NCI-H2196 (cell line): Measurements from ENCODE around the gene ATP13A2.

ENCODE experiments used
- DNase-seq: peaks from one replicate; lab custom pipeline; 2025; ENCODE audit not compliant: unreplicated experiment; lab: John Stamatoyannopoulos, UW

ATP13A2 gene

DNA sequence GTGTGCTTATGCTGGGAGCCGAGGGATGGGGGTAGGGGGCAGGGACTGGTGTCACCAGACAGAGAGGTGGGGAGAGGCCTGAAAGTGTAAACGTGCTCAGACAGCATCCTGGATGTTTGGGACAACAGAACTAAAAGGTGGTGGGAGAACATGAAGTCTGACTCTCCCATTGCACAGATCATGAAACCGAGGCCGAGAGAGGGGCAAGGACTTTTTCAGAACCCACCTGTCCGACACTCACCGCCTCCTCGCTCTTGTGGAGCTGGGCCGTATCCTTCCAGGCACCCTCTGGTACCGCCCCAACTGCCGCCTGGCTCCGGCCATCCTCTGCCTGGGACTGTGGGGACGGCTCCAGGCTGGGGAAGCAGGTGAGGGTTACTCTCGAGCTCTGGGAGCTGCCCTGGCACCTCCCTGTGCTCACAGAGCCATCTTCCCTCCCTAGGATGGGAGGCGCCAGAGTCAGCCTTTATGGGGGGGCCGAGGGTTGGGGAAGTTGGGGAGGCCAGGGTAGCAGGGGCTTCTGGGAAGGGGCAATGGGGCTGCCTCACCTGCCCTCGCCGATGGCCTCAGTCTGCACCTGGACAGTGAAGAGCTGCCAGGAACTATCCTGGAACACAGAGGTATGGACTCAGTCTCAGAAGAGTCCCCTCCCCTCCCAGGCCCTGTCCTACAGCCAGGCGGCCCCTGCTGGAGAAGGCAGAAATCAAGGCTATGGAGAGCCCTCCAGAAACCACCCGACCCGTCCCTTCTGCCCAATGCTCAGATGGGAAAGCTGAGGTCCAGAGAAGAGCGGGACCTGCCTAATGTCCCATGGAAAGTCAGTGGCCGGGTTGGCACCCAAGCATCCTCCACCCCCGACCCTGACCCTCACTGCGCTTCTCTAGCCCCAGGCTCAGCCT is 7.0 kb downstream of the ATP13A2 start:
- DNase-seq, result no peak

DNA sequence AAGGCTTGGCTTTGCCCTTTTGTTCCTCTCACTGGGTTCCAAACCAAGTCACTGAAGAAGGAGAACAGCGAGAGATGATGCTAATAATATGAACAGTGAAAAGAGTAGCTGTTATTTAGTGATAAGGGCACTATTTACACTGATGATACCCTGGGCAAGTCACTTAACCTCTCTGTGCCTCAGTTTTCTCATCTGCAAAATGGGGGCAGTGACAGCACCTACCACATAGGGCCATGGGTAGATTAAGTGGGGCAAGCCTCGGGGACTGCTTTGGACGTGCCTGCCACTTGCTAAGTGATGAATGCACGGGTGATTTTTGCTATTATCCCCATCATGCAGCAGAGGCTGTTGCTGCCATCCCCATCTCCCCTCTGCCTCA is 9.2 kb downstream of the ATP13A2 start:
- DNase-seq, result no peak

DNA sequence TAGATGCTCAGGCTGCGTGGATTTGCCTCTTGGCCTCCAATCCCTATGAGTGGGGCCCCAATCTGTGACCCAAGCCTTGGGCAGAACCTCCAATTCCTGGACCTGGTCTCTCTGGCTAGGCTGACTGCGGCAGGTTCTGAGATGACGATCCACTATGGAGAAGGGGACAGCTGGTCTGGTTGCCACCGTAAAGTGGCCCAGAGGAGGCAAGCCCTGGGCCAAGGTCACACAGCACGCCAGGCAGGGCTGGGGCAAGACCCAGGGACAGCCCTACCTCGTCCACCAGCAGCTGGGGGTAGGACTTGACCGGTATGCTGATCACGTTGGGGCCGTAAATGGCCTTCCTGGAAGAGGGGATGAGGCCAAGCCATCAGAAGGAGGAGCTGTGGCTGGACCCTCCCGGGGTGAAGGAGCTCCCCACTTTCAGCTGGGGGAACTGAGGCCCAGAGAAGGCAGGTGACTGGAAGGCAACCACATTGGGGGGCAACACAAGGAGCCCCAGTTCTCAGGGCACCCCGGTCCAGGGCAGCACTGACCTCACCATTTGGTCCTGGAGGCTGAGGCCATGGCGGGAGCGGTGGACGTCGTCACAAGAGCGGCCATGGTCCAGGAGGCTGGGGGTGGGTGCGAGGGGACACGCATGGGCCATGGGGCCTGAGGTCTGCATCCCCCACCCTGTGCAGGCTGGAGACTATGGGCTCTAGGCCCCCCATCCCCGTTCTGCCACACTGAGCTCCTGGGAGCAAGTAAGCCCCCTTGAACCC is 9.8 kb downstream of the ATP13A2 start:
- no peak for DNase-seq

DNA sequence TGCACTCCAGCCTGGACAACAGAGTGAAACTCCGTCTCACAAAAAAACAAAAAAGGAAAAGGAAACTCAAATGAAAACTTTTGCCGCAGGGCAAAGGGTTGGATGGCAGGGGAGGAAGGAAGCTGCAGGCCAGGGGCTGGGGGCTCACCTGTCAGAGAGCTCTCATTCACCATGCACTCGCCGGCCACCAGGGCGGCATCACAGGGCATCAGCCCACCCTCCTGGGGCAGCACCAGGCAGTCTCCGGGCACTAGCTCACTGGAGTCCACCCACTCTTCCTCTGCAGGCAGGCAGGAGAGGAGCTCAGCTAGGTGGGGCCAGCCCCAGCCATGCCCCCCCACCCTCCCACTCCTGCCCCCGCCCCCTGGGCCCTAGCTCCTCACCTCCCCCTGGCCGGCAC is 11.9 kb downstream of the ATP13A2 start:
- DNase-seq, result no peak

DNA sequence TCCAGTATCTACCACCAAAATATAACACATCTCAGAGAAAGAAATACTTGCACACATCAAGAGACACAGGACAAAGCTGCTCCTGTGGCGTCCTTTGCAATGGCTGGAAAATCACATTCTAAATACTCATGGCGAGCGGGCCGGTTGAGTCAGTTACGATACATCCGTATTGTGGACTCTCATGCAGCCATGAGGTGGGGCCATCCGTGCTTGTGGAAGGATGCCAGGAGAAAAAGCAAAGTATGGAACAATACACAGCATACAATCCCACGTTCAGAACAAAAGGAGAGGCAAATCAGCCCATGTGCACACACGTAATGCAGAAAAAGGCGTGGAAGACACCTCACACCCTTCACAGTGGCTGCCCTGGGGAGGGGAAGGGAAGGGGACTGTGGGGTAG is 13.1 kb downstream of the ATP13A2 start:
- DNase-seq, result no peak

DNA sequence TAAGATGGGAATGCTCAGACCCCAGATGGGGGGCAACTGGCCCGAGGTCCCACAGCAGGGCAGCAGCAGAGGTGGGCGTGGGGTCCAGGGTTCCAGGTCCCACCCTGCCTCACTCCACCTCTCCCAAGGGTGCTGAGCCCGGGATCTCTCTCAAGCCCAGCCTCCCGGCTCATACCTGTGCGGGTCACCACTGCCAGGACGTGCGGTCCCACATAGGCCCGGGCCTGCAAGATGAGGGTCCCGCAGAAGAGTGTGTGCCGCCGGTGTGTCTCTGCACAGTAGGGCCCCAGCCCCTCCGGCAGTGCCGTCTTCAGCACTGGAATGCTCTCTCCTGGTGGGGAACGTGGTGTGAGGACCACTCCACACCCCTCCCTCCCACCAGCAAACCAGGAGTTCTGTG is 14.9 kb downstream of the ATP13A2 start:
- DNase-seq, result no peak

DNA sequence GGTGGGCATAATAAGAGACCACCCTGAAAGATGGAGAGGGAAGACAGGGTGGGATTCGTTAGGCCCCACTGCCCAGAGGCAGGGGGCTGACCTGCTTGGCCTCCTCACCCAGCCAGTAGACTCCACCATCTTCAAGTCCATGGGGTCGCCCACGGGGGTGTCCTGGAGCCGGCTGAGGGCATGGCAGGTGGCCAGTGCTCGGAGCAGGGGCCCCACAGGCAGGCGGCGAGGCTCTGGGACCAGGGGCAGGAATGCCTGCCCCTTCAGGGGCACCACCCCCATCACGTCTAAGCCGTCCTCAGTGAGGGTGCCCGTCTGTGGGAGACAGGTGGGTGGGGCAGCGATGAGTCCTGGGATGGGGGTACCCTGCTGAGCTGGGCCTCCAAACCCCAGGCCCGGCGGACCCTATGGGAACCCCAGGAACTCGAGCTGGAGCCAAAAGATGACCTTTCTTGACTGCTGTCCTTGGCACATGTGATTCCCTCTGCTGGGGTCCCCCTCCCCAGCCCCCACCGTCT is 18.1 kb downstream of the ATP13A2 start:
- no peak for DNase-seq

DNA sequence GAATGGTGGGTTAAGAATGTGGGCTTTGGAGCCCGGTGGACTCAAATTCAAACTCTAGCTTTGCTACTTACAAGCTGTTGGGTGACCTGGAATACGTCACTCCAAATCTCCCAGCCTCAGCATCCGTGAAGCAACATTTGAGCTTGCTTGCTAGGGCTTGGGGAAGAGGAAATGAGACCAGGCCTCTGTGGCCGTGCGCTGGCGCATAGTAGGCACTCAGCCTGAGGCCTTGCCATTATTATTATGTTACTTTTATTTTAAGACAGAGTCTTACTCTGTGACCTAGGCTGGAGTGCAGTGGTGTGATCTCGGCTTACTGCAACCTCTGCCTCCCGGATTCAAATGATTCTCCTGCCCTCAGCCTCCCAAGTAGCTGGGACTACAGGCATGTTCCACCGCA is 19.1 kb downstream of the ATP13A2 start:
- no peak for DNase-seq

DNA sequence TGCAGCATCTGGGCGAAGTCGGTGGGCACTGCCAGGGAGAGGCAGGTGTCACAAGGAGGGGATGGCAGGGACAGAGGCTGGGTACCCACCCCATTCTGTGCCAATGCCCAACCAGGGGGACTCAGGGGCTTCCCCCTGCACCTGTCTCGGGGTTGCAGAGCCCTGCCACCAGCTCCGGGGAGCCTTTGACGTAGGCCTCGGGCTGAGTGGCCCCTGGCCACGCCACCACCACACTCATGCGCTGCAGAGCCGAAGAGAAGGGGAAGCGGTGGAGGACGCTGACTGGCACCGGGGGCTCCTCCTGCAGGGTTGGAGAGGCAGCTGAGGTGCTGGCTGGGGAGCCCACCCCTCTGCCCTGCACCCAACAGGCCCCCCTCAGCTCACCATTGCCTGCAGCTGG is 19.6 kb downstream of the ATP13A2 start:
- DNase-seq, result no peak

DNA sequence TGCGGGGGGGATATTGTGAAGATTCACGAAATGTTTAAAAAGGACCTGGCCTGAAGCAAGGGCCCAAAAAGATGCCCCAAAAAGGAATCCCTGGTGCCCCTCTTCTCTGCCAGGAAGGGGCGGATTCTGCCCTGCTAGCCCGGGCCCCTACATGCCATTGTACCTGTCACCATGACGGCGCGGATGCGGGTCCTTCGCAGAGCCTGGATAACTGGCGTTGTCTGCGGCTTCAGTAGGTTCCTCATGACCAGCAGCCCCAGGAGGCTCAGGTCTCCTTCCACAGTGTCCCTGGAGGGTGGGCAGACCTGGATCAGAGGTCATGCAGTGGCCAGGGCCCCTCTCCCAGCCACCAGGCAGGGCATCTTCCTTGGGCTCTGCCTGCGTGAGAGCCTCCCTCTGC is 20.2 kb downstream of the ATP13A2 start:
- no peak for DNase-seq

DNA sequence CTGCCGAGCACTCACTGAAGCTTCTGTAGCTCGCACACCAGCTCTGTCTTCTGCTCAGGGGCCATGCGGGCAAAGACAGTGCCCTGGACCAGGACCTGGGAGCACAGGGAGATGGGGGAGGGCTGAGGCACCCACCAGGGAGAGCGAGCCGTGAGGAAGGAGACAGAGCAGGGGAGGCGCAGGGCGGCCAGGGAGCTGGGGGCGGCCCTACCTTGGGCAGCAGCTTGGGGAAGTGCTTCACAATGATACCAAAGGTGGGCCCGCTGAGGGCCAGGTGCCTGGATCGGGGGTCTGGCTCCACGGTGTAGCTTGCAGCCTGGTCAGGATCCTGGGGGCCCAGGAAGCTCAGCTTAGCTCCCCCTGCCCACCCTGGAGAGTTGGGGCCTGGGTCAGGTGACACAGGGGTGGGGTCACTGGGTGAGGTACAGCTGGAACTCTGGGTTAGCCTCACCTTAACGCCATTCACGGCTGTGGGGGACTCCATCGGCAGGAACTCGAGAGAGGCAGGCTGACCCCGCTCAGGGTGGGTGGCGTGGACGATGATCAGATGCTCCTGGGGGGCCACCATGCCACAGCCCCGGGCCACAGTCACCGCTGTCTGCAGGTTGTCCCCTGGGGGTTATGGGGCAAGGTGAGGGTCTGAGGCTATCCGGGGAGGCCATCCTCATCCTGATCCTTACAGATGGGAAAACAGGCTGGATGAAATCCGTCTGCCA is 21.9 kb downstream of the ATP13A2 start:
- no peak for DNase-seq

DNA sequence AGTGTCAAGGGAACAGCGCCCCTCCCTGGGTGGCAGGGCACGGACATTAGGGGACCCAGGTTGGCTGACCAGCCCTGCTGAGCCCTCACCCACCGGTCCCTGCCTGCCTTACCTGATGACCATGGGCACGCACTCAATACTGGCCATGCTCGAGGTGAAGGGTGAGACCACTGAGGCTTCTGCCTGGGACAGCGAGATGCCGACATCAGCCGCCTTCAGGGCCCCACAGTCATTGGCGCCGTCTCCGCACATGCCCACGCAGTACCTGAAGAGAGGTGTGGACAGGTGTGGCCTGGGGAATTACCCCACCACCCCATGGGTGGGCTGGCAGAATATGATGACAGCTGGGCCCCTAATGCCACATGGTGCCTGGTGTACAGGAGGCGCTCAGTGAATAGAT is 23.5 kb downstream of the ATP13A2 start:
- DNase-seq, result no peak

DNA sequence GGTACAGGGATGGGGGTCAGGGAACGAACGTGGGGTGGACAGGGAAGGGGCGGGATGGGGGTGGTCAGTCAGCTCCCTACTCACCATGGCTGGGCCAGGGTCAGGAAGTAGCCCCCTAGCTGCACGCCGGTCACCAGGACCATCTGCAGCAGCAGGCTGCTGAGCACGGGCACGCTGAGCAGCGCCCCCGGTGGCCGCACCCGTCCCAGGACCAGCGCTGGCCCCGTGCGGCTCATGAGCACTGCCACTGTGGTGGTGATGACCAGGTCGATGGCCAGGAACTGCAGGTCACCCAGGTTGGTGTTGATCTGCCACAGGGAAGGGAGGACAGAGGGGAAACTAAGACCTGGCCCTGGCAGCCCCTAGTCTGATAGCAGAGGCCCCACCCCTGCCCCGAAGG is 24.8 kb downstream of the ATP13A2 start:
- no peak for DNase-seq

DNA sequence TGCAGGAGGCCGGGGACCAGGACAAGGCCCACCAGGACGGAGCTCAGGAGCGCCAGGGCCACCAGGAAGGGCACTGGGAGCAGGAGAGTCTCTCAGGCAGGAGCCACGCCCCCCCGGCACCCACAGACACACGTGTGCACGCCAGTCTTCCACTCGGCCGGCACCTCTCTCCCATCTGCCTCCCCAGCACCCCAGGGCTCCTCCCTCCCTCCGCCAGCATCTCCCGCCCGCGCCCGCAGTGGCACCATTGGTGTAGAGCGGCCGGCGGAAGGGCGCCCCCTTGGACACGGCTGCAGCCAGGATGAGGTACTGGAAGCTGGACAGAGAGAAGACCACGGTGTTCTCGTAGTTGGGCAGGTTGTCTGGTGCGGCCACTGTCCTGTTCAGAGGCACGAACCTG is 25.2 kb downstream of the ATP13A2 start:
- no peak for DNase-seq

DNA sequence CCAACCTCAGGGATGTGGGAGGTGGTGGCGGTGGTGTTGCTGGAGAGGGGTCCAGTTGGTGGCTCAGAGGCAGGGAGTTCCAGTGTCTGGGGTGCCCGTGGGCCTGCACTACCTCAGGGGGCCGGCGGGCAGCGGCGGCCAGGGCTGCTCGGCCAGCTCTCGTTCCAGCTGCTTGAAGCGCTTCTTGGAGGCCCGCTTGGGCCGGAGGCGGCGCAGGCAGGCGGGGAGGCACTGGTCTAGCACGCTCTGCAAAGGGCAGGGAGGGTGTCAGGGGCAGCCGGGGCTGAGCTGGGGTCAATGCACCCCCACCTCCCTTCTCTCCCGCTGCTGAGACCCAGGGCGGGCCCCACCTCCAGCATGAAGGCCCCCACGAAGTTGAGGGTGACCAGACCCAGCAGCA is 25.6 kb downstream of the ATP13A2 start:
- DNase-seq, result no peak

DNA sequence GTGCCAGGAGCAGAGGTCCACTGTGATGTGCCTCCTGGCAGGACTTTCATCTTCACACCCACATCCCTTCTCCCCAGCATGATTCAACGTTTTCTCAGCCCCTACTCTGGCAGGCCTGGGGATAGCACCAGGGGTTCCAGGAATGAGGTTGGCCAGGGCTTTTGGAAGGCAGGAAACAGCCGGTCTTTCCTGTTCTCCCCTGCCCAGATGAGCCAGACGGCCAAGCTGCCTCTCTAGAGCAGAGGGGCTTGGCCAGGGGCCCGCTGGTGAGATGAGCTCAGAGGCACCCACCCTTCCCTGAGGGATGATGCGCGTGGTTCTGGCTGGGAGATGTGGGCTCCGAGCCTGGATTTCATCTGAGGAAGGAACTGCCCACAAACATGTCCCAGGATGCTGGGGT is 27.0 kb downstream of the ATP13A2 start:
- no peak for DNase-seq

DNA sequence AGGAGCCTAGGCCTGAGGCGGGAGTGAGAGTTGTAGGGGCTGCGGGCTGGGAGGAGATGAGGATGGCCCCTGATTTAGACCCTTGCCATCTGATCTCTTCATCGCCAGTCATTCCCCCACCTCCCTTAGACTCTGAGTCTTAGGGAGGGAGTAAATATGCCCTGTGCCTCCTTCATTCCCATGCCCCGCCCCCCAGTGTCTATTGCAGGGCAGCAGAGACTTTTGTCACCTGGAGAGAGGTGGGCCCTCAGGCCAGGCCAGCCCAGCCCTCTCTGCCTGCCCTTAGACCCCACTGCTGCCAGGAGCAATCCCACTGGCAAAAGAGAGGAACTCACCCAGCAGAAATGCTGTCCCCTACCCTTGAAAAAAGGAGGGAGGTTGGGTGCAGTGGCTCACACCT is 28.1 kb downstream of the ATP13A2 start:
- DNase-seq, result no peak

DNA sequence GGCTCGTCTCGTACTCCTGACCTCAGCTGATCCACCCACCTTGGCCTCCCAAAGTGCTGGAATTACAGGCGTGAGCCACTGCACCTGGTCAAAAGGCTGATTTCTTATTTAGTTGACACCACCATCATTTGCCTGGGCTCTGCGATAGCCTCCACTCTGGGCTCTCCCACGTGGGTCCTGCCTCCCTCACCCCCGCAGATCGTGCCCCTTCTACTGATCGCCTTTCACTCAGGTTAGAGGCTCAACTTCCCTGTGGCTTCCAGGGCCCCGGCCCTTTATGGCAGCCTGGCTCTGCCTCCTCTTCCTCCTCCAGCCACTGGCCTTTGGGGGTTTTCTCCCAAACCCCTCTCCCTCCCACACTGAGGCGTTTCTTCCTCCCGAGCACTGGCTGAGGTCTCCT is 28.8 kb downstream of the ATP13A2 start:
- DNase-seq, result no peak

DNA sequence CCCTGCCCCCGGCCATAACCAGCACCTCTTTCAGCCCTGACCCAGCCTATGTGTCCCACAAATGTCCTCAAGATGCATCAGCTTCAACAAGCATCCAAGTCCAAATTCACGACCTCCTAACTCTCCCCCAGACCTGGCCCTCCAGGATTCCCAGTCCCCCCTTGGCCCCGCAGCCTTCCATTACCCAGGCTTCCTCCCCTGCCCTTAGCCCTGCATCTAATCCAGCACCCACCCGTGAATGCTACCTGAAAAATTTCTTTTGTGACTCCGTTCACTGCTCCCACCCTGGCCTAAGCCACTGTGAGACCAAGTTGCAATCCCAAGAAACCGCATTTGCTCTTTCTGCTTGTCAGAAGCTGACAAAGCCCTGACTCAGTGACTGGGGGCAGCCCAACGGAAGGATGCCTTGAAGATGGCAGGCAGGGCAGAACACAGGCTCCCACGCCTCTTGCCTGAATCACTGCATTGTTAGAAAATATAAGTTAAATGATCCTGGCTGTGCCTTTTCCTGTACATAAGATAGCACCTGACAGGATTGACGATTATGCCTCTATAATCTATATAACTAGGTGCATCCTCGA is 30.4 kb downstream of the ATP13A2 start:
- DNase-seq, result no peak

DNA sequence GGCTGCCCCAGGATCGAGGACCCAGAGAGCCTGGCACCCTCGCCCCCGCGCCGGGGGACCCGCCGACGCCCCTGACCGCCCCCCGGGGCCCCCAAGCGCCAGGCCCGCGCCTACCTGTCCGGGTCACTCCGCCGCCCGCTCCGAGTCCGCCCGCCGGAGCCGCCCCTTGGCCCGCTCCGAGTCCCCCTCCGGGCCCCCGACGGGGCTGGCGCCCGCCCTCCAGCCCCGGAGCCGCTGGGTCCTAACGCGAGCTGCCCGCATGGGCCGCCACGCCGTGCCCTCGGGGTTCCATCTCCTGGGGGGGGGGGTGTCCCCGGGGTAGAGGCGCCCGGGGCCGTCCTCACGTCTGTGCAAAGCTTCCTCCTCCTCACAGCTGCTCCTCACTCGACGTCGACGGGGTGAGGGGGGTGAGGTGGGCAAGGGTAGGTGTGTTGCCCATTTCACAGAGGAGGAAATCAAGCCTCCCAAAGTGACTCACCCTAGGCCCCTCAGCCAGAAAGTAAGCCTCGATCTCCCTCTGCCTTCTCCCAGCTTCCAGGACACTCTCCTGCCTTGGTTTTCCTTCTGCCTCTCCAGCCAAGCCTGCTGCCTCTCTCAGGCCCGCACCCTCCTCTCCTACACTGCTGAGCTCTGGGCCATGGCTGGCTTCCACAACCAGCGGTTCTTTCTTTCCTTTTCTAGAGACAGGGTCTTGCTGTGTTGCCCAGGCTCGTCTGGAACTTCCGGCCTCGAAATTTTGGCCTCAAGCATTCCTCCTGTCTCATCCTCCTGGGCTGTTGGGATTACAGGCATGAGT is 31.1 kb downstream of the ATP13A2 start, which contains the start of gene MFAP2:
TSS of gene MFAP2 (minus strand) at position 148 of the 796 bp plus-strand sequence. CDS start 2,347 bp downstream, outside the sequence.
- no peak for DNase-seq
